Fibroblast of gingiva (primary cell): ENCODE results near the gene MUC16.

Experiments used
- DNase-seq: peaks from one replicate; pipeline ENCODE4 v3.0.0-alpha.2; 2011; ENCODE audit warnings: low read depth

MUC16 gene

DNA sequence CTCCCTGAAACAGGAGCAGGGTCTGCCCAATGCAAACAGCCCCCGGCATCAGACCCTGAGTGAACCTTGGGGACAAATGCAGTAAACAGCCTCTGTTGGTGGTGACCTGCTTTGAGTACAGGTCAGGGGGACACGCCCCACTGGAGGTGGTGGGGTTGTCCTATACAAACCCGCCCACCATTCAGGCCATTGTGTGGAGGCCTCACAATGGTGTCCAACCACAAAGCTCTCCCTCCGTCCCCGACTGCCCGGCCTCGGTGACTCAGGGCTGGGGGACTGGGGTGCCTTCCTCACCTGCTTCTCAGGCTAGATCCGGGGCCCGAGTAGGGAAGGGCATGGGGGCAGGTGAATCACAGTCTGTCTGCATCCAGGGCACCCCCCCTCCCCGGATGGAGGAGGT is 1.5 kb downstream of the MUC16 start:
- no peak for DNase-seq

DNA sequence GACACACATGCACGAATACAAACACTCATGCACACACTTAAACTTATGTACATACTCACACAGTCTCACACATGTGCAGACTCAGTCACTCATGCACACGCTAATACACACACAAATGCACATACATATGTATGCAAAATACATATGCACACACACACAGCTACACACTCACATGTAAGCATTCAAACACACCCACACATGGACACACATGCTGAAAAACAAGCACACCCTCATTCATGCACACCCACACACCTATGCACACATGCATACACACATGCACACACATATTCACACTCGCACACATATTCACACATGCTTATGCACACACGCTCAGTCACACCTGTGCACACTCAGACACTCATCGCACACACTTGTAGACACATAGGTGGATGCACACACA is 9.3 kb downstream of the MUC16 start:
- DNase-seq: no peak

DNA sequence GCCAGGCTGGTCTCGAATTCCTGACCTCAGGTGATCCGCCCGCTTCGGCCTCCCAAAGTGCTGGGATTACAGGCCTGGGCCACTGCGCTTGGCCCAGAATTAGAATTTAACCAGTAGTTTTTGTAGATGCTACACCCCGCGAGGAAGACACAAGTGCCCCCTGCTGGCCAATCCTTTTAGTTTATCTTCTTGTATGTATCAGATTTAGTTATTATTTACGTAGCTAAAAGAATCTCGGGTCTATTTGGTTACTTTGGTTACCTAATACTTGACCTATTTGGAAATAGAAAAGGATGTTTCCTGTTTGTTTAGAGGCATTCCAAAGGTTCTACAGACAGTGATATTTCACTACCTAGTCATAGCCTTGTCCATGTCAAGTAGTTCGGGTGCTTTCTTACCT is 22.0 kb downstream of the MUC16 start:
- DNase-seq: no peak

DNA sequence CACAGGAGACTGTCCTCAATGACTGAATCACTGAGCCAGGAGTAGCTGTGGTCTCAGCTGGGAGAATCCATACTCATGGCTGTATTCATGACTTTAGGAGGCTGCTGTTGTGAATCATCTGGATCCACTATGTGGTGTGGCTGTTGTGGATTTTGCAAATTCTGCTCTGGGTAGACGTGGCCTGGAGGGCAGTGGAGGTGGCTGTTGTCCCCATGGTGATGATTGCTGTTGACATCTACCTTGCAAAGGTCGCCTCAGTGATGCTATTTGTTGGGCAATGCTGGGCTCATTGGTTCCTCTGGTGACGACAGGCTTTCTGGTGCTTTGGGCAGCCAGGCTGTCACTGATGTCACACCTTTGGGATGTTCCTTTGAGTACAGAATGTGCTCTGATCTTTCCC is 23.9 kb downstream of the MUC16 start:
- no peak for DNase-seq

- DNase-seq: no peak
Observed at GRCh38 chr19:8973501-8974091, 36.6 kb downstream of the MUC16 start.

GRCh38 chr19:8965887-8966286 is 44.3 kb downstream of the MUC16 start:
- no peak for DNase-seq
